Measurements from ENCODE around the gene NUDCD3. TPM values are rescaled to one million over a fixed set of nuclear protein-coding genes. Genes with fewer than 3 reads are reported as not detected.

NUDCD3 gene
- total and polyA plus RNA-seq, 4 donors = 15.4 to 30.7 (median 24.3) TPM

GRCh38 chr7:44367475-44368043, 122.9 kb downstream of the NUDCD3 start:
- Histone ChIP-seq H3K9ac (ENCODE audit: low read depth in 1 of 2, low read length in 2 of 2) (no peak overlapping the region), H3K36me3 (ENCODE audit: control insufficient read depth in 4 of 4, insufficient read depth in 3 of 4, low read depth in 1 of 4, low read length in 3 of 4) (no peaks in the 10 kb centered on the region), H3K9me3 (ENCODE audit: control insufficient read depth in 4 of 4, low read length in 3 of 4) (no peaks in the 10 kb centered on the region), H3K4me1 (ENCODE audit: control insufficient read depth in 4 of 4, insufficient read depth in 4 of 4, low read length in 3 of 4) (no peaks in the 10 kb centered on the region), H3K27me3 (ENCODE audit: control insufficient read depth in 4 of 4, insufficient read depth in 4 of 4, low read length in 3 of 4) (no peaks in the 10 kb centered on the region), H3K27ac (ENCODE audit: low read depth in 1 of 2, low read length in 2 of 2) (no peak overlapping the region), H3K4me3 (ENCODE audit: low read depth in 1 of 3, low read length in 3 of 3) (no peak overlapping the region)
- TF ChIP-seq CTCF (IDR thresholded peaks at IDR 0.05; ENCODE audit: low read depth, low read length, missing input control) (no peak), ATF3 (IDR thresholded peaks at IDR 0.05) (no peak)
- no peak for DNase-seq (ENCODE audit: low spot score)
- 92% methylated on average over 5 of the region's 5 CpGs for WGBS

GRCh38 chr7:44366986-44367385, 123.5 kb downstream of the NUDCD3 start:
- Histone ChIP-seq H3K9me3 (ENCODE audit: control insufficient read depth in 4 of 4, low read length in 3 of 4) (no peaks in the 10 kb centered on the region), H3K9ac (ENCODE audit: low read depth in 1 of 2, low read length in 2 of 2) (no peak overlapping the region), H3K4me1 (ENCODE audit: control insufficient read depth in 4 of 4, insufficient read depth in 4 of 4, low read length in 3 of 4) (no peaks in the 10 kb centered on the region), H3K27me3 (ENCODE audit: control insufficient read depth in 4 of 4, insufficient read depth in 4 of 4, low read length in 3 of 4) (no peaks in the 10 kb centered on the region), H3K36me3 (ENCODE audit: control insufficient read depth in 4 of 4, insufficient read depth in 3 of 4, low read depth in 1 of 4, low read length in 3 of 4) (no peaks in the 10 kb centered on the region), H3K4me3 (ENCODE audit: low read depth in 1 of 3, low read length in 3 of 3) (no peak overlapping the region), H3K27ac (ENCODE audit: low read depth in 1 of 2, low read length in 2 of 2) (no peak overlapping the region)
- TF ChIP-seq ZBTB33 (IDR thresholded peaks at IDR 0.05) (no peak), NR2F2 (IDR thresholded peaks at IDR 0.05) (no peak), YY1 (IDR thresholded peaks at IDR 0.05) (no peak), FOXA2 (IDR thresholded peaks at IDR 0.05) (no peak), GABPA (IDR thresholded peaks at IDR 0.05 in 1 of 2, conservative IDR thresholded peaks at IDR 0.05 in 1 of 2) (no peak), JUND (IDR thresholded peaks at IDR 0.05) (no peak), EGR1 (IDR thresholded peaks at IDR 0.05; ENCODE audit: low read depth in 2 of 2) (no peak), RAD21 (IDR thresholded peaks at IDR 0.05) (no peak), FOXA1 (IDR thresholded peaks at IDR 0.05) (no peak), HNF4A (conservative IDR thresholded peaks at IDR 0.05) (no peak), HNF4G (IDR thresholded peaks at IDR 0.05) (no peak), CTCF (IDR thresholded peaks at IDR 0.05; ENCODE audit: low read depth, low read length, missing input control) (no peak)
- no peak for DNase-seq (ENCODE audit: low spot score)
- WGBS = 92% methylated on average over 4 of the region's 4 CpGs

All from liver (tissue), 9 donors.